HG03457 (cell line): ENCODE measurements around the gene STKLD1.

Experiments used
- ATAC-seq: cut with Tn5 transposase; IDR thresholded peaks from one replicate; pipeline ENCODE4 v1.9.1; 2021; ENCODE audit warnings: moderate number of reproducible peaks; ENCODE audit not compliant: unreplicated experiment

Gene STKLD1

DNA sequence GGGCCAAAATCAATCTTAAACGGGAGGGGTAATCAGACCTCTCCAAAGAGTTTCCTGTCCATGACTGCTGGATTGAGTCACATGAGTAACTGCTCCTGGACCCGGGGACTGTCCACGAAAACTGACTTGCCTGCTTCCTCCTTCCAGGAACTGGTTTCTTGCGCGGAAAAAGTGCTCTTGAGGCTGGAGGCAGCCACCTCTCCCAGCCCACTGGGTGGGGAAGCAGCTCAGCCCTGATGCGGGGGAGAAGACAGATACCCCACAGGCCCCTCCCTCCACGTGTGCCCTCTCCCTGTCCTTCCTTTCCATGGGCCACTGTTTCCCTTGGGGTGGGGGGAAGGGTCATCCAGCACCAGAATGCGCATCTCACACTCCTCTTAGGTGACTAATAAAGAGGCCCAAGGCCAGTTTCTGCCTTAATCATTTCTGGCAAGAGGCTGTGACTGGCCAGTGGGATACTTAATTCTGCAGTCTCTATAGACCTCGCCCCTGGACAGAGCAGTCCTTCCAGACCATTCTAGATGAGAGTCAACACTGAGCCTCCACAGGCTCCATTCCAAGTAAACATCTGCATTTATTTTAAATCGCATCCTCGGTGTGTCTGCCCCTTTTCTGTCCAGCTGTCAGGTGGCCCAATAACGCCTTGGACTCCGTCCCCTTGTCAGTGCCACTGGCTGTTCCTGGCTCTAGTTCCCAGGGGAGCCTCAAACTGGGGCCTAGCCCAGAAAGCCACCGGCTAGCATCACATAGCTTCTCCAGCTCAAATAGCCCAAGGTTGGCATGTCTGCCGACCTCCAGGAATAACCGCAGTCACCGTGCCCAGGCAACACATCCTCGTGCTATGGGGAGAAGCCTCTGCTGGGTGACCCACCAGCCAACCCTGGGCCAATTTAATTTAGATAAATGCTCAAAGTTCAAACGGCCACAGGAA, 29.6 kb downstream of the STKLD1 start:
- no peak for ATAC-seq

DNA sequence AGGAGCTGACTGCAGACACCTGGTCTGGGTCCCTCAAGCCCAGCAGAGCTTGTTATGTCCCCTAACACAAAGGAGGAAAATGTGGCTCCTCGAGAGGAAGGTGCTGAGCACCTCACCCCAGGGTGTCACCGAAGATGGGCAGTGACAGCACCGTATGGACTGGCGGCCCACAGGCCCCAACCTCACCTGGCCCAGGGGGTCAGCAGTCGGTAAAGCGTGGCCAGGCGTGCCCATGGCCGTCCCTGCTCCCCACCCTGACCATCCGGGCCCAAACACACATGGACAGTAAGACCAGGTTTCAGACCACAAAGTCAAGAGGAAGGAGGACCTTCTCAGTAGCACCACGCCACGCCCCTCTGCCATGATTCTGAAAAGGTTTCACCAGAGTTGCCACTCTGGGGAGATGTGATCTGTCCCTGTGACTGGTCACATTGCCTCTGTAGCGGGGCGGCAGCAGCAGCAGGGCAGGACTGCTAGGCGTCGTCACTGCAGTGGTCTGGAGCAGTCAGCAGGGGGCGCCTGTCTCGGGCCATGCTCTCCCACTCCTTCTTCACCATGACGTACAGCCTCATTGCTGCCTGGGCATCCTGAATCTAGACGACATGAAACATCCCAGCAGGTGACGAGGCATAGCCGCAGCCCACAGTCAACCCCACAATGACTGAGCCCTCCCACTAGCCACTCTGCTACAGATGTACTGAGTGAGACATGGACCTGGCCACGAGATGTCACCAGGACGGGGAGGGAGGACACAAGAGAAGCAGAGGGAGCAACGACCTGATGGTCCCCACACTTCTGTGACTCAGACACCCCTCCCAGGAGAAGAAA, 30.5 kb downstream of the STKLD1 start:
- no peak for ATAC-seq

DNA sequence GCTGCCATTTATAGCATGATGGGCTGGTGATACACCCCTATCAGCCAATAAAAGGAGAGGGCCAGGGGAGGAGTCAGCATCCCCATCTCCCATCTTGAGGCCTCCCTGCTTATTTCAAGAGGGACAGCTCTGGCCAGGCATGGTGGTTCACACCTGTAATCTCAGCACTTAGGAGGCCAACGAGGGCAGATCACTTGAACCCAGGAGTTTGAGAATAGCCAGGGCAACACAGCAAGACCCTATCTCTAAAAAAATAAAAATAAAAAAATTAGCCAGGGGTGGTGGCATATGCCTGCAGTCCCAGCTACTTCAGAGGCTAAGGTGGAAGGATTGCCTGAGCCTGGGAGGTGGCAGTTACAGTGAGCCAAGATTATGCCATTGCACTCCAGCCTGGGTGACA, 31.9 kb downstream of the STKLD1 start:
- ATAC-seq: no peak

DNA sequence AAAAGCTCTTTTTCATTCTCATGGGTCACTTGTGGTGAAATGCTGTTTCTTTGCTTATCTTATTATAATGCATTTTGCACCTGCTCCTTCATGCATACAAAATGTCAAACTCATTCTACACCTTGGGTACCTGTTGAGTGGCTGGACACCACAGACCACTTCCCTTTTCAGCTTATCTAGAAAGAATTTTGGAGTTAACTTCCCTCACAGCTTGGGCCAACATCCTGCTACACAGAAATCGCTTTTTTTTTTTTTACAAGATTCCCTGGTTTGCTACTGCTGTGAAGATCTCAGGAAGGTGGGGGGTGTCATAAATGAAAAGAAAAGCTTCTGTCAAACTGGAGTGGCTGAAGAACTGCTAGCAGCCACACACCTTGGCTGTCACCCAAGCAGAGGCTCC, 39.0 kb downstream of the STKLD1 start:
- no peak for ATAC-seq

DNA sequence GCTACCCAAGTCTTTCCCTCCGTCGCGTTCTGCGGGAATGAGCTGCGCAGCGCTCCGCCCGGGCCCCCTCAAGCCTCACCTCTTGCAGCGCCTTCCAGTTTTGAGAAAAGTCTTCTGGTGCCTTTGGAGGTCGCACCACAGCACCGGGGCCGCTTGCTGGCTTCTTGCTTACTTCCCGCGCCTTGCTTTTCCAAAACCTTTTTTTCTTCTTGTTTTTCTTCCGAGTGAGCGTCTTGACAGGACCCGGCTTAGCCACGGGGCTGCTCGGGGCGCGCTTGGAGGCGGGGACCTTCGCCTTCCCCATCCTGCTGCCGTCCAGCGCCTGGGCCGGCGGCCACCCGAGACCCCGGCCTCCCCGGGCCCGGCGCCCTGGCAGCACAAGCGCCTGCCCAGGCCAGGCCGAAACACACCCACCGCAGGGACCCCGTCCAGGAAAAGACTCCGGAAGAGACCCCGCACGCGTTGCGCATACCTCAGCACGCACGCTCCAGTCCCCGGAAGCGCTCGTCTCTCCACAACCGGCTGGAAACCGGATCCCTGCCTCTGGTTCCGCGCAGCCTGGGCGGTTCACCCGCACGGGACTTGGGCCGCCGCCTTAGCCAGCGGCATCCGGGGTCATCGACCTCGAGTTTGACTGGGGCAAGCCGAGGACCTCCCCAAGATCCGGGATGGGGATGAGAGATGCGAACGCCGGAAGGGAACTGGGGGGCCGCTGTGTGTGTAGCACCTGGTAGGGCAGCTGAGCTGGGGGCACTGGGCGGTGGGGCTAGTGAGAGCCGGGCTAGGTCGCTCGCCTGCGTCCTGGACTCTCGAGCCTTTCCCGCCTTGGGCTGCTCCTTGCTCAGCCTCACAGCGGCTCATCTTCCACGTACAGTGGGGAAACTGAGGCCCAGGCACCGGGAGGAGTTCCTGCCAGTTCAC, 41.6 kb downstream of the STKLD1 start, which contains the start of gene REXO4:
TSS of gene REXO4 (minus strand) at position 470 of the 921 bp plus-strand sequence. CDS start at position 304, 166 bp downstream.
- ATAC-seq: peak; percentile 59

DNA sequence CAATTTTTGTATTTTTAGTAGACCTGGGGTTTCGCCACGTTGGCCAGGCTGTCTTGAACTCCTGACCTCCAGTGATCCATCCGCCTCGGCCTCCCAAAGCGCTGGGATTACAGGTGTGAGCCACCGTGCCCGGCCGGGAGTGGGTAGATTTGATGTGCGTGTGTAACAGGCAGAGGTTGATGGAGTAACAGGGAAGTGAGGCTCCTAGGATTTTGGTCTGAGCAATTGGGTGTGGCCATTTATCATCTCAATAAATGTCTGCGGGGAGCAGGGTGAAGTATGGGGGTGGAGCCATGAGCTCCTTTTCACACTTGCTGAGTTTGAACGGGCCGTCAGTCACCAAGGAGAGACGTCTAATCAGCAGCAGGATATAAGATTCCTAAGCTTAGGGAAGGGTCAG, 42.8 kb downstream of the STKLD1 start:
- ATAC-seq: no peak

DNA sequence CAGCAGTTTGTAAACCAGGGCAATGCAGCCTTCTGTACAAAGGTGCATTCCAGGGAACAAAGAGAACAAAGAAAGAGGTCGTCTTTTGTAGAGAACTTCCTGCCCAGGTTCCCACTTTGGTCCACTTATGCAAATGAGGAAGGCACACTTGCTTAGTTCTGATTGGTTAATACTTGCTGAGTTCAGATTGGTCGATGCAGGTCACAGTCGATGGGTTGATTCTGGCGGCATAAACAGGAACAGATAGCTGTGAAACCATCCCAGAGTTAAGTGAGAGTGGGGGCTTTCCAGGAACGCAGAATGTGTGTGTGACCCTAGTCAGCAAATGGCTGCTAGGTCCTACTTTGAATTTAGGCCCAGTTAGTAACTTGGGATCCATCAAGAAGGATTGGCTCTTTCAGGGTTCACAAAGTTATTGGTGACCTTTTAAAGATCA, 44.2 kb downstream of the STKLD1 start:
- ATAC-seq: no peak

DNA sequence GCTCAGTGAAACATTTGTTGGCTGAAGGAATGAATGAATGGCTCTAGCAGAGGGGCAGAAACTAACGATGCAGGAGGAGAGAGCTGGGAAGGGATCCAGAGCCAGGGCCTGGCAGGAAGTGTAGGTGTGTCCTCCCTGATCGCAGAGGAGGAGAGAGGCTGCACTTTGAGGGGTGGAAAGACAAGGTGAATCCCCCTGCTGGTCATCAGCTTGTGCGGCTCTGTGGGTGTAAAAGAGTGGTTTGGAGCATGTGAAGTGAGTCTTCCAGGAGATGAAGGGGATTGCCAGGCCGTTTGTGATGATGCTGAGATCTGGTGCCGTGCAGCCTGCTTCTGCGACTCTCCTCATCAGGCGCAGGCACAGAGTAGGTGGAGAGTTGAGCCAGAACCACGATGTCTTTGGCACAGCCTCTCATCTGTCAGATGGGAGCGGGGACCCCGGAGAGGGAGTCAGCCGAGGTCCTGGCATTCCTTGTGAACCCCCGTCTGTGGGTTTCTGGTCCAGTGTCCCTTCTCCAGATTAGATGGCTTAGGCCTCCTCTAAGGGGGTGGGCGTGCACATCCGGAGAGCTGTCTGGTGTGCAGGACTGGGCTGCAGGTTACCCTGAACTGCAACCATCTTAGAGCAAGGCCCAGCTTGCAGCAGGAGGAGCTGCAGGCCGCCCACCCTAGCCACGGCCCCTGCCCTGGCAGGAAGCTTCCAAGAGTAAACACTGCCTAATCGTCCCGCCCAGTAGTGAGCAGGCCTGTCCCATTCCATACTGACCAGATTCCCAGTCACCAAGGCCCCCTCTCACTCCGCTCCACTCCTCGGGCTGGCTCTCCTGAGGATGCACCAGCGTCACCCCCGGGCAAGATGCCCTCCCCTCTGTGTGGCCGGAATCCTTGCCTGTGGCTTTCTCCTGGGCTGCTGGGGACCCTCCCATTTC, 45.7 kb downstream of the STKLD1 start, which contains the start of gene ADAMTS13:
TSS of gene ADAMTS13 (plus strand) at position 753 of the 928 bp plus-strand sequence. CDS start at position 830, 77 bp downstream.
- ATAC-seq: no peak

DNA sequence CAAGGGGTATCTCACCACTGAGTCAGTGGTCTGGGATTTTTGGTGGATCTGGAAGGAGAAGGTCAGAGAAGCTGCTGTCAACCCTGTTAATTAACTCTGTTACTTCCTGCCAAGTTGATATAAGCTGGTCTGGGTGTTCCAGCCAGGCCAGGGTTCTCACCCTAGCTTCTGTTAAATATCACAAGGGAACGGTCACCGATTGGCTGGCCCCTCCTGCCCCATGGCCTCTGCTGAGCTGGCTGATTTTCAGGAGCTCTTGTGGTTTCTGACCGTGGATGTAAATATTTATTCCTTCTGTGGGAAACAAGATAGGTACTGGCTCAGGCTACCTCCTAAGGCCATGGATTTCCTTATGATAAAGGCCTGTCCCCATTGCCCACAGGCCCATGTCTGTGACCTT, 47.0 kb downstream of the STKLD1 start:
- no peak for ATAC-seq

DNA sequence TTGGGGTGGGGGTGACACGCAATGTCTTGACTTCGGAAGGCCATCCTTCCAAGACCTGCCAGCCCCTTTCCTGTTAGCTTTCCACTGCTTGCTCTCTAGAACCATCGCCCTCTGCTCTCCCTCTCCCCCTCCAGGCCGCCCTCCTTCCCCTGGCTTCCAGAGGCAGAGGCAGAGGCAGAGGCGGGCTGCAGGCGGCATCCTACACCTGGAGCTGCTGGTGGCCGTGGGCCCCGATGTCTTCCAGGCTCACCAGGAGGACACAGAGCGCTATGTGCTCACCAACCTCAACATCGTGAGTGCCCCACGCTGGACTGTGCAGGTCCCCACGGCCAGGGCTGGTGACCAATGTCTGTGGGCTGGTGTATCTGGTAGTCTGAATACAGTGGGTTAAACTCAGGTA, 48.0 kb downstream of the STKLD1 start:
- no peak for ATAC-seq

DNA sequence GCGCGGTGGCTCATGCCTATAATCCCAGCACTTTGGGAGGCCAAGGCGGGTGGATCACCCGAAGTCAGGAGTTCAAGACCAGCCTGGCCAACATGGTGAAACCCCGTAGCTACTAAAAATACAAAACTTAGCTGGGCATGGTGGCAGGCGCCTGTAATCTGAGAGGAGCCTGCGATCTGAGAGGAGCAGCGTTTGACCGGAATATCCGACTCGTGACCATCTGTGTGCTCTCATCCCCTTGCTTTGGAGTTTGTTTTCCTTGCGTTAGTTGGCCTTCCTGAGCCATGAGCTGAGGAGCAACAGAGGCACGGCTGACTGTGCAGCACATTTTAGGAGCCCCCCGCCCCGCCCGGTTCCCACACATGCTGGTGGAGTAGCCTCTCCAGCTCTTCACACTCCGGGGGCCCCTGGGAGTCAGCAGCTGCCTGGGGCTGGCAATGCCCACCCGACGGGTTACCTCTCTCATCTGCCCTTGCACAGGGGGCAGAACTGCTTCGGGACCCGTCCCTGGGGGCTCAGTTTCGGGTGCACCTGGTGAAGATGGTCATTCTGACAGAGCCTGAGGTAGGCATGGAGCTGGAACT, 49.0 kb downstream of the STKLD1 start:
- no peak for ATAC-seq

DNA sequence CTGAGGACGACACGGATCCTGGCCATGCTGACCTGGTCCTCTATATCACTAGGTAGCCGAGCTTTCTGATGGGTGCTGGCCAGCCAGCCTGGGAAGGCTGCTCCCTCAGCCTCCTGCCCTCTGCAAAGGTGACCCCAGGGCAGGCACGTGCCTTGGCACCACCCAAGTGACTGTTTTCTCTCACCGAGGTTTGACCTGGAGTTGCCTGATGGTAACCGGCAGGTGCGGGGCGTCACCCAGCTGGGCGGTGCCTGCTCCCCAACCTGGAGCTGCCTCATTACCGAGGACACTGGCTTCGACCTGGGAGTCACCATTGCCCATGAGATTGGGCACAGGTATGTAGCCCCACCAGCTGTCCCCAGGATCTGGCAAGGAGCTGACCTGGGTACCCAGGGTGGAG, 49.8 kb downstream of the STKLD1 start:
- ATAC-seq: no peak

DNA sequence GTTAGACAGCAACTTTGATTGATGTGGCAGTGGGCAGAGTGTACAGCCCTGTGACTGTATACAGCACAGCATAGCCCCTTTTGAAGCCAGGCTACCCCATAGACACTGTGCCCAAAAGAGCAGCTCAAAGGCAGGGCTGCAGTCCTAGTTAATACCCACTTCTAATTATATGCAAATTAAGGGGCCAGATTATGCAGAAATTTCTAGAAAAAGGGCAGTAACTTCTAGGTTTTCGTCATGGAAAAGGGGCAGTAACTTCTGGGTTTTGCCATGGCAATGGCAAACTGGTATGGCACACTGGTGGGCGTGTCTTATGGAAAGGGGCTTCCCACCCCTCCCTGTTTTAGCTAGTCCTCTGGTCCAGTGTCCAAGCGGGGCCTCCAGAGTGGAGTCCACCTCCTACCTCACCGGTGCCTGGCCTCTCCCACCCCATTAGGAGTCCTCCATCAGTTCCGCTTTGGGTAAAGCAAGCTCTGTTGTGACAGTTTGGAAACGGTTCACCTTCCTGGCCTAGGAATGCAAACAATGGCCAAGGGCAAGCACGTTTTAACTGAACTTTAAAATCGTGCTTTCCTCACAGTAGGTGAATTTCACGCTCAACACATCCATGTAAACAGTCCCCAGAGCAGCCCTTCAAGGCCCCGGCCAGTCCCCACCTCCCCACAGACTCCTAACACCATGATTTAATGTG, 51.6 kb downstream of the STKLD1 start:
- no peak for ATAC-seq

DNA sequence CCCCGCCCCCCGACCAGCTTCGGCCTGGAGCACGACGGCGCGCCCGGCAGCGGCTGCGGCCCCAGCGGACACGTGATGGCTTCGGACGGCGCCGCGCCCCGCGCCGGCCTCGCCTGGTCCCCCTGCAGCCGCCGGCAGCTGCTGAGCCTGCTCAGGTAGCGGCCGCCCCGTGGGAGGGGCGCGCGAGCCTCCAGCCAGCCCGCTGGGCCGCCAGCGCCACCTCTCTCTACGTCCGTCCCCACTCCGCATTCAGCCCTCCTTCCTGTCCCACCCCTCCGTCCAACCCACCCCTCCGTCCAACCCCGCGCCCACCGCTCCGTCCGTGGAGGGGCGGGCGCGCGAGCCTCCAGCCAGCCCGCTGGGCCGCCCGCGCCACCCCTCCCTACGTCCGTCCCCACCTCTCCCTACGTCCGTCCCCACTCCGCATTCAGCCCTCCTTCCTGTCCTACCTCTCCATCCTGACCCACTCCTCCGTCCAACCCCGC, 52.5 kb downstream of the STKLD1 start:
- ATAC-seq: no peak

DNA sequence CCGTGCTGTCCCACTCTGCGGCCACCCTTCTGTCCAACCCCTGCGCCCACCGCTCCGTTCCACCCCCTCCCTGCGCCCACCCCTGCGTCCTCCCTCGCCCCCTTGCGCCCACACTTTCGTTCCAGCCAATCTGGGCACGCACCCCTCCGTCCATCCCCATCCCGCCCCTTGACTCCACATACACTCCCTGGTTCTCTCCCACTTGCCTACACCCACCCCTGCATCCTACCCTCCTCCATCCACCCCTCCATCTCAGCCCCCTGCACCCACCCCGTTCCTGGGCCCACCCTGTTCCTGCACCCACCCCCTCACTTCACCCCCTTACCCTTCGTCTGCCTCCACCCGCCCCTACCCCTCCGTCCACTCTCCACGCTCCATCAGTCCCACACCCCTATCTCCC, 53.0 kb downstream of the STKLD1 start:
- ATAC-seq: no peak

DNA sequence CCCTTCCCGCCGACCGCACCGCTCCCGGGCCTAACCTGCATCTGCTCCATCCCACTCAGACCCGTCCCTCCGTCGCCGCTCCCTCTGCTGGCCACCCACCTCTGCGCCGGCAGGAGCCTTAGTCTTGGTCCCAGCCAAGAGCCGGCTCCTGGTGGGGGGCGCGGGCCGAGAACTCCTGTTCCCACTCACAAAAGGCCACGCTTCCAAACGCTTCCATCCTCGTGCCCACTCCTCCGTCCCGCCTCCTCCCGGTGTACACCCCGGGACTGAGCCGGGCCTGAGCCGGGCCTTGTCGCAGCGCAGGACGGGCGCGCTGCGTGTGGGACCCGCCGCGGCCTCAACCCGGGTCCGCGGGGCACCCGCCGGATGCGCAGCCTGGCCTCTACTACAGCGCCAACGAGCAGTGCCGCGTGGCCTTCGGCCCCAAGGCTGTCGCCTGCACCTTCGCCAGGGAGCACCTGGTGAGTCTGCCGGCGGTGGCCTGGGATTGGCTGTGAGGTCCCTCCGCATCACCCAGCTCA, 53.5 kb downstream of the STKLD1 start:
- no peak for ATAC-seq

DNA sequence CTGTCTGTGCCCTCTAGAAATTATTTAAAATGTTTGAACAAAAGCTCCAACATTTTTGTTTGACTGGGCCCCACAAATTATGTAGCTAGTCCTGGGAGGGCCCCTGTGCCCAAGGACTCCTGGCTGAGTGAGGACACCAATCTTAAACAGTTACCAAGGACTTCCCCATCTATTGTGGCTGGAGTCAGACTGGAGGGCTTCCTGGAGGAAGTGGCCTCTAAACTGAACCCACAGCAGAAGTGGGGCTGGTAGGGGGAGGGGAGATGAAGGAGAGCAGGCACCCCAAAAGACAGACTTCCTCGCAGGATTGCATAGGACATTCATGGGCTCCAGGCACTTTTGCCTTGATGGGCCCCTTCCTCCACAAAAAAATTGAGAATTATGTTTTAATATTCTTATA, 54.1 kb downstream of the STKLD1 start:
- no peak for ATAC-seq

DNA sequence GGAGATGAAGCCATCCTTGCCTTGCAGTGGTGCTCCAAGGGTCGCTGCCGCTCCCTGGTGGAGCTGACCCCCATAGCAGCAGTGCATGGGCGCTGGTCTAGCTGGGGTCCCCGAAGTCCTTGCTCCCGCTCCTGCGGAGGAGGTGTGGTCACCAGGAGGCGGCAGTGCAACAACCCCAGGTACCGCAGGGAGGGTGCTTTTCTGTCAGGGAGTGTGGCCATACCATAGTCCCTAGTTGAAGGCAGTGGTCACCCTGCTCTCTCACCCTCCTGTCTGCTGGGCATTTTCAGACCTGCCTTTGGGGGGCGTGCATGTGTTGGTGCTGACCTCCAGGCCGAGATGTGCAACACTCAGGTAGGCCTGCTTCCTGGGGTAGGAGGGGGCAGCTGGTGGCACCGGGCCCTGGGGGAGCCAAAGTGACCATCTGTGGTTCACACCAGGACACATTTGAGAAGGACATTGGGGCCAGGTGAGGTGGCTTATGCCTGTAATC, 57.2 kb downstream of the STKLD1 start:
- ATAC-seq: no peak
